ENCODE results near the gene CNTN4.

DNA sequence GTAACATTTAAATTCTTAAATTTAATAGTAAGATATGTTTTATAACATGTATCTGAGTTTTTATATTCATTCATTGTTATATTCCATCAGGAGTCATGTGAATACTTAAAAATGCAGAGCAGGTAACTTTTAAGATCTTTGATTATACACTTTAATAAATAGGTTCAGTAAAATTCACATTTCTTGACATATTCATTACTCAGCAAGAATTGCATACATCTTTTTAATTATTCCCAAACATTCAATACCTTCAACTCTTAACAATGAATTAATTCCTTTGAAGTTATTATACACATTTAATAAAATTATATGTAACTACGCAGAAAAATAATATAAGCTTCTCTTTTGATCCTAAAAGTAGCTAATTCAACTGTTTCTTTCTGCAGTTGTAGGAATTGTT, 105.4 kb downstream of the CNTN4 start:
- TF ChIP-seq POLR2A (IDR thresholded peaks at IDR 0.05) = no peak
- TF ChIP-seq CTCF (IDR thresholded peaks at IDR 0.05) = no peak

All from right lobe of liver (tissue), 4 donors.